Tongue (tissue), 2 donors: ENCODE data around the gene EMC9. TPM values are rescaled to one million over a fixed set of nuclear protein-coding genes. Genes with fewer than 3 reads are reported as not detected.

Source experiments
- DNase-seq: peaks from one replicate; pipeline ENCODE4 v3.0.0-alpha.2; 2015
- total RNA-seq: library from RNA; depleted of rRNA; stranded (reverse); fragments of >200 nt; gene quantifications from one replicate; pipeline ENCODE4 v1.2.3, GENCODE V29; 2014

The EMC9 gene
- total RNA-seq, 1 donor from 2014 or later = 18.1 TPM

DNA sequence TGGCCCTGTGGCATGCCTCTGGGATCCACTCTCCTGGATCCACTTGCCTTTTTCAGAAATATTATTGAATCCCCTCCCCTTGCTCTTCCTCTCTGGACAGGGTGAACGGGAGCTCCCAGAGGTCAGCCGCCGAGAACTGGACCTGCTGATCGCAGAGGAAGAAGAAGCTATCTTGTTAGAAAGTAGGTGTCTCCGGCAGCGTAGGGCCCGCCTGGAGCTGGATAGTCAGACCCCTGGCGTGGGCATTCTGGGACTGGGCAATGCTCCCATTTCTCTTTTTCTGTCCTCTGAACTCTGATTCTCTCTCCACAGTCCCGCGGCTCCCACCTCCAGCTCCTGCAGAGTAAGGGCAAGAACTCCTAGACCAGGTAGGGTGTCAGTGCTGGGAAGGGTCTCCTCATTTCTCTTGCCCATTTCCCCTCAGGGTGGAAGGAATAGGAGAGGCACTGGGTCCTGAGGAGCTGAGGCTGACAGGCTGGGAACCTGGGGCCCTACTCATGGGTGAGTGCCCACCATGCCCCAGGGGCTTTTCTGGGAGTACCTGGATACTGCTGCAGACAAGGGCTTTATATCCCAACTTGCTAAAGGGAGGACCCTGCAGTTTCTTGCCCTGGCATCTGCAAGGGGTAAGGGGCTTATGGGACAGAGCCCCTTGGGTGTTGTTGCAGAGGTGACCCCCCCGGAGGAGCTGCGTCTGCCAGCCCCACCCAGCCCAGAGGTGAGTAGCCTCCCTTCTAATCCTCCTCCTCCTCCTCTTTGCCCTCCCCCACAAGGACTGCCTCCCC, 35.8 kb upstream of the EMC9 start:
- DNase-seq = no peak

- no peak for DNase-seq
Observed at GRCh38 chr14:24176599-24176998, 35.2 kb upstream of the EMC9 start.

DNA sequence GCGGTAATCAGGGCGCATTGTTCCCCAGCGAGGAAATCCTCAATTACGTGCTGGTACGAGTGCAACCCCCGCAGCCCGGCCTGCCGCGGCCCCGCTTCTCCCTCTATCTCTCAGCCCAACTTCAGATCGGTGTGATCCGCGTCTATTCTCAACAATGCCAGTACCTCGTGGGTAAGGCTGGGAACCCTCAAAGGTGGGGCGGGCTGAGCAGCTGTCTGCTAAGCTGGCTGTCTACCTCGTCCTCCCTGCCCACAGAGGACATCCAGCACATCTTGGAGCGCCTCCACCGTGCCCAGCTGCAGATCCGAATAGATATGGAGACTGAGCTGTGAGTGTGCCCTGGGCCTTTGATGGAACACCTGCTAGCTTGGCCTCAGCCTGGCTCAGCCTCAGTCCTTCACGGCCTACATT, 31.5 kb upstream of the EMC9 start:
- DNase-seq = peak; percentile 7

GRCh38 chr14:24172261-24172860, 31.0 kb upstream of the EMC9 start:
- peak; percentile 33 for DNase-seq

- DNase-seq = peak; percentile 95
Observed at GRCh38 chr14:24171422-24172260, 30.2 kb upstream of the EMC9 start, which contains the start of gene REC8. REC8 (plus strand) TSS chr14:24172080; CDS start chr14:24172553, 473 bp downstream.

GRCh38 chr14:24167469-24168114, 26.2 kb upstream of the EMC9 start:
- no peak for DNase-seq

DNA sequence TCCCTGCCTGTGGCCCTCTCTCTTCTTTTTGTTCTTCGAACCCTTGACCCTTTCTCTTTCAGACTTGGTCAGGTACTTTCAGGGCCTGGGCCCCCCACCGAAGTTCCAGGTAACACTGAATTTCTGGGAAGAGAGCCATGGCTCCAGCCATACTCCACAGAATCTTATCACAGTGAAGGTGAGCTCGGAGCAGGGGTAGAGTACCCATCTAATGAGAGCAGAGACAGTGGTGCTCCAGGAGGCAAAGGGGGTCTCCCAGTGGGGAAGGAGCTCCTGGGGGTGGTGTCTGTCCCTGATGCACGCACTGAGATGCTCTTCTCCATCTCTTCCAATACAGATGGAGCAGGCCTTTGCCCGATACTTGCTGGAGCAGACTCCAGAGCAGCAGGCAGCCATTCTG, 24.4 kb upstream of the EMC9 start:
- no peak for DNase-seq

DNA sequence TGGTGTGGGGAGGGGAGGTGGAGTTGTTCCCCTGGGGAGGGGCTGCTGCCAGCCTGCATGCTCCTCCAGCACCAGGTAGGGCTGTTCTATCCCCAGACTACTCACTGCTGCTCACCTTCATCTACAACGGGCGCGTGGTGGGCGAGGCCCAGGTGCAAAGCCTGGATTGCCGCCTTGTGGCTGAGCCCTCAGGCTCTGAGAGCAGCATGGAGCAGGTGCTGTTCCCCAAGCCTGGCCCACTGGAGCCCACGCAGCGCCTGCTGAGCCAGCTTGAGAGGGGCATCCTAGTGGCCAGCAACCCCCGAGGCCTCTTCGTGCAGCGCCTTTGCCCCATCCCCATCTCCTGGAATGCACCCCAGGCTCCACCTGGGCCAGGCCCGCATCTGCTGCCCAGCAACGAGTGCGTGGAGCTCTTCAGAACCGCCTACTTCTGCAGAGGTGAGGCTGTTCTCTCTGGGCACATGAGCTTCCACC, 23.2 kb upstream of the EMC9 start:
- no peak for DNase-seq

- DNase-seq = no peak
Observed at GRCh38 chr14:24162093-24162492, 20.7 kb upstream of the EMC9 start.

GRCh38 chr14:24160850-24161804, 19.7 kb upstream of the EMC9 start, which contains the start of gene IRF9:
IRF9 (plus strand) TSS chr14:24161265; CDS start chr14:24162145, 880 bp downstream.
- peak; percentile 98 for DNase-seq

DNA sequence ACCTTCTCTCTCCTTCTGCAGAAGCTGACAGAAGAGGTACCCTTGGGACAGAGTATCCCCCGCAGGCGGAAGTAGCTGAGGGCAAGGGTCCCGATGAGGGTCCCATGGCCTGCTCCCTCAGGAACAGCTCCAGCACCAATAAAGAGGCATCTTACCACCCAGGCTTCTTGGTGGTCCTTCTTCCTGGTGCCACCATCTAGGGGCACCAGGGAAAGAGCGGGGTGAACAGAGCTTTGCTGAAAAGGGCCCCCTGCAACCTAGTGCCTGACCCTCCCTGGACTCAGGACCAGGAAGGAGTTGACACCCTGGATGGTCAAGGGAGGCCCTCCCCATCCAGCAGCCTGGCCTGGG, 19.1 kb upstream of the EMC9 start:
- DNase-seq = no peak

DNA sequence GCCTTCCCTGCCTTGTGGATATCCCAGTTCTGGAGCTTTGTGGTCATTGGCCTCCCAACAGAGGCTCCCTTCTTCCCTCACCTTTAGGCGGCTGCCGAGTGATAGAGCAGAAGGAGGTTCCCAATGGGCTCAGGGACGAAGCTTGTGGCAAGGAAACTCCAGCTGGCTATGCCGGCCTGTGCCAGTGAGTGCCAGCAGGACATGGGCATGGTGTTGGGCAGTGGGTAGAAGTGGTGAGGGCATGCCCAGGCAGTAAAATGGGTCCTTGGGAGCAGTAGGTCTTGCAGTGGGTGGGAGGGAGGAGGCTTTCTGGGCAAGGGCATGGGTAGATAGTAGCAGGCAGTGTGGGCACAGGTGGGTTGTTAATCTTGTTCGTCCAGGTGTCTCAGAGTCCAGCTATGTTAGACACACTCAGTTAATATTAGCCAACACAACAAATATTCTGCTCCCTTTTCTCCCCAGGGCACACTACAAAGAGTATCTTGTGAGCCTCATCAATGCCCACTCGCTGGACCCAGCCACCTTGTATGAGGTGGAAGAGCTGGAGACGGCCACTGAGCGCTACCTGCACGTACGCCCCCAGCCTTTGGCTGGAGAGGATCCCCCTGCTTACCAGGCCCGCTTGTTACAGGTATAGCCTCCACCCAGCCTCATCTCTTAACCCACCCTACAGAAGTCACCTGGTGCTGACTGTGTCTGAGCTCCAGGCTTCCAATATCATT, 18.5 kb upstream of the EMC9 start:
- DNase-seq = no peak

- DNase-seq = no peak
Observed at GRCh38 chr14:24157331-24157730, 15.9 kb upstream of the EMC9 start.

- DNase-seq = no peak
Observed at GRCh38 chr14:24156840-24157239, 15.4 kb upstream of the EMC9 start.

DNA sequence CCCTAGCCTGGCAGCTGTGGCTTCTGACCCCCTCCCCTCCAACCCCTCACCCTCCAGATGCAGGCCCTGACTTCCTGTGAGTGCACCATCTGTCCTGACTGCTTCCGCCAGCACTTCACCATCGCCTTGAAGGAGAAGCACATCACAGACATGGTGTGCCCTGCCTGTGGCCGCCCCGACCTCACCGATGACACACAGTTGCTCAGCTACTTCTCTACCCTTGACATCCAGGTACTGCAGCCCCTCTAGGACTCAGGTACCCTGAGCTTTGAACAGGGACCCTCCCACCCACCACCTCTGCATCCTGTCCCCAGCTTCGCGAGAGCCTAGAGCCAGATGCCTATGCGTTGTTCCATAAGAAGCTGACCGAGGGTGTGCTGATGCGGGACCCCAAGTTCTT, 13.7 kb upstream of the EMC9 start:
- no peak for DNase-seq

- no peak for DNase-seq
Observed at GRCh38 chr14:24151404-24152080, 10.2 kb upstream of the EMC9 start.

- DNase-seq = no peak
Observed at GRCh38 chr14:24150993-24151392, 9.6 kb upstream of the EMC9 start.

DNA sequence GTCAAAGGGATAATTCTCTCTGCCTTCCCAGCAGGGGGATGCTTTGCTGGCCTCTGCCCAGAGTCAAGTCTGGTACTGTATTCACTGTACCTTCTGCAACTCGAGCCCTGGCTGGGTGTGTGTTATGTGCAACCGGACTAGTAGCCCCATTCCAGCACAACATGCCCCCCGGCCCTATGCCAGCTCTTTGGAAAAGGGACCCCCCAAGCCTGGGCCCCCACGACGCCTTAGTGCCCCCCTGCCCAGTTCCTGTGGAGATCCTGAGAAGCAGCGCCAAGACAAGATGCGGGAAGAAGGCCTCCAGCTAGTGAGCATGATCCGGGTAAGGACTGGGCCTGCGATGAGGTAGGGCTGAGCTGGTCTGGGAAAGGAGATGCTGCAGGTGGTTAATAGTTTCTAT, 9.2 kb upstream of the EMC9 start:
- DNase-seq = no peak

DNA sequence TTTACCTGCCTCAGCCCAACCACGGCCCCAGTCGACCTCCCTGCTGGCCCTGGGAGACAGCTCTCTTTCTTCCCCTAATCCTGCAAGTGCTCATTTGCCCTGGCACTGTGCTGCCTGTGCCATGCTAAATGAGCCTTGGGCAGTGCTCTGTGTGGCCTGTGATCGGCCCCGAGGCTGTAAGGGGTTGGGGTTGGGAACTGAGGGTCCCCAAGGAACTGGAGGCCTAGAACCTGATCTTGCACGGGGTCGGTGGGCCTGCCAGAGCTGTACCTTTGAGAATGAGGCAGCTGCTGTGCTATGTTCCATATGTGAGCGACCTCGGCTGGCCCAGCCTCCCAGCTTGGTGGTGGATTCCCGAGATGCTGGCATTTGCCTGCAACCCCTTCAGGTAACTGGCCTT, 8.7 kb upstream of the EMC9 start:
- no peak for DNase-seq
